SU-DHL-6 (cell line): ENCODE results near the gene CPB2.

Source experiments
- H2AFZ ChIP-seq: fragments of 200-600 bp; sonication (generic); 2 replicates; pipeline ENCODE4 v1.6.1; 2014; ENCODE audit warnings: low read depth, mild to moderate bottlenecking, moderate library complexity, mixed read lengths, antibody characterized with exemption, low read length; ENCODE audit not compliant: severe bottlenecking
- H3F3A ChIP-seq: fragments of 200-600 bp; shearing (Covaris generic); 2 replicates; pipeline ENCODE4 v1.6.0; 2016; ENCODE audit warnings: antibody characterized with exemption, mild to moderate bottlenecking; ENCODE audit not compliant: insufficient read depth
- H3K27ac ChIP-seq: fragments of 200-600 bp; sonication (generic); 2 replicates; pipeline ENCODE4 v1.5.1; 2016; ENCODE audit warnings: low read depth, mild to moderate bottlenecking, low read length, moderate library complexity, mixed read lengths
- H3K27me3 ChIP-seq: fragments of 200-600 bp; sonication (generic), shearing (Covaris generic); 2 replicates; pipeline ENCODE4 v1.6.0; 2014; ENCODE audit warnings: mild to moderate bottlenecking, low read length
- H3K36me3 ChIP-seq: fragments of 200-600 bp; sonication (generic); 2 replicates; pipeline ENCODE4 v1.6.1; 2014; ENCODE audit warnings: mild to moderate bottlenecking, low read length, mixed read lengths
- H3K4me2 ChIP-seq: fragments of 300-600, 200-600 bp; shearing (Covaris generic), sonication (generic); 2 replicates; pipeline ENCODE4 v1.6.0; 2014; ENCODE audit warnings: low read length, low read depth, mild to moderate bottlenecking; ENCODE audit not compliant: poor library complexity, severe bottlenecking
- H3K4me3 ChIP-seq: fragments of 200-600 bp; sonication (generic); 2 replicates; pipeline ENCODE4 v1.5.1; 2014; ENCODE audit warnings: antibody characterized with exemption, low read length, mild to moderate bottlenecking, mixed read lengths; ENCODE audit not compliant: insufficient read depth, poor library complexity, severe bottlenecking
- H3K79me2 ChIP-seq: fragments of 200-600 bp; sonication (generic); 2 replicates; pipeline ENCODE4 v1.6.1; 2014; ENCODE audit warnings: mild to moderate bottlenecking, low read length, moderate library complexity; ENCODE audit not compliant: insufficient read depth
- H3K9ac ChIP-seq: fragments of 200-600 bp; sonication (generic); 2 replicates; pipeline ENCODE4 v1.7.0; 2014; ENCODE audit warnings: mild to moderate bottlenecking, low read length
- H3K9me2 ChIP-seq: fragments of 200-600 bp; sonication (generic); replicated peaks from 2 replicates; pipeline ENCODE4 v1.6.1; 2014; ENCODE audit warnings: low read length; ENCODE audit not compliant: insufficient read depth
- H3K9me3 ChIP-seq: fragments of 200-600 bp; sonication (generic); 2 replicates; pipeline ENCODE4 v1.6.1; 2014; ENCODE audit warnings: low read length, mixed read lengths; ENCODE audit not compliant: insufficient read depth
- H4K20me1 ChIP-seq: fragments of 200-600 bp; sonication (generic); 2 replicates; pipeline ENCODE4 v1.6.1; 2014; ENCODE audit warnings: low read depth, mild to moderate bottlenecking, antibody characterized with exemption, low read length, moderate library complexity, mixed read lengths
- CTCF ChIP-seq: fragments of 200-600 bp; sonication (generic); IDR thresholded peaks from one replicate; pipeline ENCODE4 v1.5.1; 2017; ENCODE audit warnings: antibody characterized with exemption, mild to moderate bottlenecking, low read length, moderate library complexity; ENCODE audit not compliant: insufficient read depth, poor library complexity, severe bottlenecking
- EZH2phosphoT487 ChIP-seq: fragments of 200-600 bp; sonication (generic), shearing (Covaris generic); conservative IDR thresholded peaks from 2 replicates; pipeline ENCODE4 v1.6.1; 2018; ENCODE audit warnings: mild to moderate bottlenecking, antibody characterized with exemption, low read length, moderate library complexity, mixed read lengths

Gene CPB2

GRCh38 chr13:46134961-46135522 is 30.2 kb upstream of the CPB2 start:
- Histone ChIP-seq H4K20me1 (peaks cover 22% of the 10 kb centered on the region; the same call in 1 of the 2 replicates), H3K9ac (no peak overlapping the region), H3K9me2 (no peaks in the 10 kb centered on the region), H3K27ac (no peak overlapping the region), H3K9me3 (no peaks in the 10 kb centered on the region), H3K36me3 (peaks cover 90% of the 10 kb centered on the region), H2AFZ (no peak overlapping the region), H3K27me3 (no peaks in the 10 kb centered on the region), H3K4me2 (no peak overlapping the region), H3K79me2 (0 out of 2 replicates have a peak, but pooled peaks cover 2% of the 10 kb centered on the region), H3F3A (peaks cover 60% of the 10 kb centered on the region), H3K4me3 (no peak overlapping the region)
- TF ChIP-seq EZH2phosphoT487 (no peak), CTCF (no peak)

- no peak for TF ChIP-seq CTCF
- no peak for TF ChIP-seq EZH2phosphoT487
- Histone ChIP-seq H3K79me2 (no peaks in the 10 kb centered on the region), H3K9ac (no peak overlapping the region), H4K20me1 (peaks cover 20% of the 10 kb centered on the region; the same call in 1 of the 2 replicates), H3K36me3 (peaks cover 90% of the 10 kb centered on the region), H3F3A (peaks cover 63% of the 10 kb centered on the region), H3K9me3 (no peaks in the 10 kb centered on the region), H3K4me2 (no peak overlapping the region), H3K27me3 (no peaks in the 10 kb centered on the region), H3K4me3 (no peak overlapping the region), H3K27ac (no peak overlapping the region), H2AFZ (no peak overlapping the region), H3K9me2 (no peaks in the 10 kb centered on the region)
These were observed 29.7 kb upstream of the CPB2 start for GRCh38 chr13:46134494-46134893.

- H3K27ac ChIP-seq, result no peak overlapping the region
- H3K36me3 ChIP-seq, result peaks cover 86% of the 10 kb centered on the region
- no peak overlapping the region for H2AFZ ChIP-seq
- H3F3A ChIP-seq, result peaks cover 65% of the 10 kb centered on the region
- no peaks in the 10 kb centered on the region for H3K9me2 ChIP-seq
- H3K9ac ChIP-seq, result no peak overlapping the region
- TF ChIP-seq CTCF (no peak), EZH2phosphoT487 (no peak)
- H3K9me3 ChIP-seq, result no peaks in the 10 kb centered on the region
- no peak overlapping the region for H3K4me2 ChIP-seq
- H4K20me1 ChIP-seq, result peaks cover 26% of the 10 kb centered on the region; the same call in 1 of the 2 replicates
- H3K4me3 ChIP-seq, result no peak overlapping the region
- no peaks in the 10 kb centered on the region for H3K79me2 ChIP-seq
- no peaks in the 10 kb centered on the region for H3K27me3 ChIP-seq
These were observed 27.3 kb upstream of the CPB2 start for GRCh38 chr13:46132109-46132508.
